Neural progenitor cell (in vitro differentiated cells): ENCODE results near the gene CD164.

Source experiments
- EZH2 ChIP-seq: fragments of 200-600 bp; sonication (generic); IDR thresholded peaks from 2 replicates; pipeline ENCODE4 v1.6.1; 2017; ENCODE audit warnings: antibody characterized with exemption, mild to moderate bottlenecking, moderate library complexity
- EZH2phosphoT487 ChIP-seq: fragments of 200-600 bp; sonication (generic); IDR thresholded peaks from 2 replicates; pipeline ENCODE4 v1.6.1; 2017; ENCODE audit warnings: antibody characterized with exemption
- TF ChIP-seq, protein P1 (sequence below): fragments of 200-600 bp; sonication (generic); IDR thresholded peaks from 2 replicates; pipeline ENCODE4 v1.5.1; 2017; ENCODE audit warnings: antibody characterized with exemption, mild to moderate bottlenecking

DNA sequence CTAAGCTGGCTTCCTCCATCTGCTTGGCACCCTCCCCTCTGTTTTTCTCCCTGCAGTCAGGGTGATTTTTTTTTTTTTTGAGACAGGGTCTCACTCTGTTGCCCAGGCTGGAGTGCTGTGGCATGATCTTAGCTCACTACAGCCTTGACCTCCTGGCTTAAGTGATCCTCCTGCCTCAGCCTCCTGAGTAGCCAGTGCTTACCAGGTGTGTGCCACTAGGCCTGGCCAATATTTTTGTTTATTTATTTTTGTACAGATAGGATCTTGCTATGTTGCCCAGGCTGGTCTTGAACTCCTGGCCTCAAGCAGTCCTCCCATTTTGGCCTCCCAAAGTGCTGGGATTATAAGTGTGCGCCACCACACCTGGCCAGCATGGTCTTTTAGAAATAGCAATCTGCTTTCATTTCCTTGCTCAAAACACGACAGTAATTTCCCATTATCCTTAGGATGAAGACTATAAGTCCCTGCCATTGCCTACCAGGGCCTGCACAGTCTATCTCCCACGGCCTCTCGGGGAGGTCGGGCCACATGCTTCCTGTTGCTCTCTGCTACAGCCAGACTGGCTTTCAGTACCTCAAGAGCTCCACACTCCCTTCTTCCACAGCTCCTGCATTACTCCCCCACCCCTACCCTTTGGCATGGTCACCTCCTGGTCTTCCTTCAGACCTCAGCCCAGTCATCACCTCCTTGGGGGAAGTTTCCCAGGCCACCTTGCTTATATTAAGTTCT lies 11.1 kb upstream of the CD164 start:
- TF ChIP-seq, protein P1, sequence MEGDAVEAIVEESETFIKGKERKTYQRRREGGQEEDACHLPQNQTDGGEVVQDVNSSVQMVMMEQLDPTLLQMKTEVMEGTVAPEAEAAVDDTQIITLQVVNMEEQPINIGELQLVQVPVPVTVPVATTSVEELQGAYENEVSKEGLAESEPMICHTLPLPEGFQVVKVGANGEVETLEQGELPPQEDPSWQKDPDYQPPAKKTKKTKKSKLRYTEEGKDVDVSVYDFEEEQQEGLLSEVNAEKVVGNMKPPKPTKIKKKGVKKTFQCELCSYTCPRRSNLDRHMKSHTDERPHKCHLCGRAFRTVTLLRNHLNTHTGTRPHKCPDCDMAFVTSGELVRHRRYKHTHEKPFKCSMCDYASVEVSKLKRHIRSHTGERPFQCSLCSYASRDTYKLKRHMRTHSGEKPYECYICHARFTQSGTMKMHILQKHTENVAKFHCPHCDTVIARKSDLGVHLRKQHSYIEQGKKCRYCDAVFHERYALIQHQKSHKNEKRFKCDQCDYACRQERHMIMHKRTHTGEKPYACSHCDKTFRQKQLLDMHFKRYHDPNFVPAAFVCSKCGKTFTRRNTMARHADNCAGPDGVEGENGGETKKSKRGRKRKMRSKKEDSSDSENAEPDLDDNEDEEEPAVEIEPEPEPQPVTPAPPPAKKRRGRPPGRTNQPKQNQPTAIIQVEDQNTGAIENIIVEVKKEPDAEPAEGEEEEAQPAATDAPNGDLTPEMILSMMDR, result no peak
- no peak for TF ChIP-seq EZH2phosphoT487
- TF ChIP-seq EZH2, result no peak
